Neural cell (in vitro differentiated cells): ENCODE data around the gene TGFBRAP1. TPM values are rescaled to one million over a fixed set of nuclear protein-coding genes. Genes with fewer than 3 reads are reported as not detected.

Experiments used
- H2AFZ ChIP-seq: fragments of 200-600, 300-800 bp; sonication (generic), shearing (Covaris generic); 2 replicates; pipeline ENCODE4 v1.6.0; 2014; ENCODE audit warnings: low read depth, mild to moderate bottlenecking, antibody characterized with exemption, low read length, moderate library complexity
- H3F3A ChIP-seq: fragments of 200-600 bp; shearing (Covaris generic); 2 replicates; pipeline ENCODE4 v1.6.1; 2016; ENCODE audit warnings: mild to moderate bottlenecking, moderate library complexity, mixed read lengths, antibody characterized with exemption, low read length; ENCODE audit not compliant: insufficient read depth, poor library complexity, severe bottlenecking
- H3K27ac ChIP-seq: fragments of 200-600, 300-800 bp; sonication (generic), shearing (Covaris generic); 2 replicates; pipeline ENCODE4 v1.5.1; 2014; ENCODE audit warnings: mild to moderate bottlenecking, low read length, moderate library complexity
- H3K27me3 ChIP-seq: fragments of 300-800, 200-600 bp; sonication (generic), shearing (Covaris generic); 2 replicates; pipeline ENCODE4 v1.6.0; 2014; ENCODE audit warnings: mild to moderate bottlenecking, low read depth, low read length, moderate library complexity; ENCODE audit not compliant: insufficient read depth
- H3K36me3 ChIP-seq: fragments of 300-800, 200-600 bp; sonication (generic), shearing (Covaris generic); 2 replicates; pipeline ENCODE4 v1.5.1; 2014; ENCODE audit warnings: mild to moderate bottlenecking, antibody characterized with exemption, low read length, moderate library complexity; ENCODE audit not compliant: insufficient read depth
- H3K4me2 ChIP-seq: fragments of 300-800, 200-600 bp; sonication (generic), shearing (Covaris generic); 2 replicates; pipeline ENCODE4 v1.6.0; 2014; ENCODE audit warnings: mild to moderate bottlenecking, low read length
- H3K4me3 ChIP-seq: fragments of 300-800, 200-600 bp; sonication (generic), shearing (Covaris generic); 2 replicates; pipeline ENCODE4 v1.5.1; 2014; ENCODE audit warnings: mild to moderate bottlenecking, low read length, moderate library complexity
- H3K79me2 ChIP-seq: fragments of 200-600 bp; shearing (Covaris generic); replicated peaks from 2 replicates; pipeline ENCODE4 v1.6.0; 2014; ENCODE audit warnings: mild to moderate bottlenecking, low read length, moderate library complexity; ENCODE audit not compliant: insufficient read depth
- H3K9ac ChIP-seq: fragments of 300-800, 200-600 bp; sonication (generic), shearing (Covaris generic); 2 replicates; pipeline ENCODE4 v1.6.1; 2016; ENCODE audit warnings: mild to moderate bottlenecking, low read length, mixed read lengths
- H3K9me2 ChIP-seq: fragments of 200-600 bp; shearing (Covaris generic); 2 replicates; pipeline ENCODE4 v1.6.1; 2016; ENCODE audit warnings: mild to moderate bottlenecking, low read length, mixed read lengths; ENCODE audit not compliant: insufficient read depth
- H3K9me3 ChIP-seq: fragments of 200-600, 300-800 bp; sonication (generic), shearing (Covaris generic); 2 replicates; pipeline ENCODE4 v1.6.1; 2016; ENCODE audit warnings: mild to moderate bottlenecking, mixed run types, low read length, moderate library complexity, mixed read lengths
- H4K20me1 ChIP-seq: fragments of 200-600 bp; shearing (Covaris generic); 2 replicates; pipeline ENCODE4 v1.6.1; 2016; ENCODE audit warnings: mild to moderate bottlenecking, mixed run types; ENCODE audit not compliant: insufficient read depth
- EP300 ChIP-seq: fragments of 450-650 bp; conservative IDR thresholded peaks from 2 replicates; pipeline ENCODE4 v1.6.1; 2014; ENCODE audit warnings: antibody characterized with exemption, mild to moderate bottlenecking, moderate library complexity; ENCODE audit not compliant: poor library complexity, severe bottlenecking
- EZH2 ChIP-seq: fragments of 200-600, 300-800 bp; shearing (Covaris generic), sonication (generic); IDR thresholded peaks from 2 replicates; pipeline ENCODE4 v1.6.1; 2014; ENCODE audit warnings: antibody characterized with exemption, low read length, borderline replicate concordance, mild to moderate bottlenecking; ENCODE audit not compliant: insufficient read depth, poor library complexity, severe bottlenecking
- MXI1 ChIP-seq: fragments of 450-650 bp; conservative IDR thresholded peaks from 2 replicates; pipeline ENCODE4 v1.6.1; 2014; ENCODE audit warnings: antibody characterized with exemption, mild to moderate bottlenecking; ENCODE audit not compliant: poor library complexity, severe bottlenecking
- POLR2AphosphoS5 ChIP-seq: IDR thresholded peaks from 2 replicates; pipeline ENCODE4 v1.6.1; 2012
- RAD21 ChIP-seq: fragments of 450-650 bp; conservative IDR thresholded peaks from 2 replicates; pipeline ENCODE4 v1.6.1; 2014; ENCODE audit warnings: antibody characterized with exemption, mild to moderate bottlenecking, moderate library complexity
- REST ChIP-seq: IDR thresholded peaks from 2 replicates; pipeline ENCODE4 v1.6.1; 2012; ENCODE audit warnings: borderline replicate concordance
- SMC3 ChIP-seq: fragments of 450-650 bp; conservative IDR thresholded peaks from 2 replicates; pipeline ENCODE4 v1.6.1; 2014; ENCODE audit warnings: antibody characterized with exemption, mild to moderate bottlenecking, moderate library complexity; ENCODE audit not compliant: poor library complexity
- TAF1 ChIP-seq: IDR thresholded peaks from 2 replicates; pipeline ENCODE4 v1.6.1; 2012; ENCODE audit warnings: low read depth
- polyA plus RNA-seq: library from polyadenylated mRNA; depleted of rRNA; stranded (reverse); fragments of >200 nt; gene quantifications from 2 replicates; pipeline ENCODE4 v1.2.3, GENCODE V29; 2014
- TF ChIP-seq, protein P1 (sequence below): fragments of 450-650 bp; IDR thresholded peaks from 2 replicates; pipeline ENCODE4 v1.5.1; 2014; ENCODE audit warnings: antibody characterized with exemption, mild to moderate bottlenecking, moderate library complexity; ENCODE audit not compliant: poor library complexity, severe bottlenecking

Gene TGFBRAP1
- polyA plus RNA-seq, 1 donor from 2014 or later, result 13.9 TPM

- Histone ChIP-seq H3K27me3 (no peaks in the 10 kb centered on the region), H3K9ac (no peak overlapping the region), H3K27ac (no peak overlapping the region), H4K20me1 (no peaks in the 10 kb centered on the region), H2AFZ (no peak overlapping the region), H3K9me3 (no peaks in the 10 kb centered on the region), H3F3A (no peaks in the 10 kb centered on the region), H3K36me3 (peaks cover 8% of the 10 kb centered on the region), H3K4me3 (no peak overlapping the region), H3K4me2 (no peak overlapping the region), H3K9me2 (no peaks in the 10 kb centered on the region), H3K79me2 (no peaks in the 10 kb centered on the region)
- TF ChIP-seq RAD21 (no peak), EP300 (no peak)
These were observed 38.4 kb downstream of the TGFBRAP1 start for GRCh38 chr2:105290981-105291660.

DNA sequence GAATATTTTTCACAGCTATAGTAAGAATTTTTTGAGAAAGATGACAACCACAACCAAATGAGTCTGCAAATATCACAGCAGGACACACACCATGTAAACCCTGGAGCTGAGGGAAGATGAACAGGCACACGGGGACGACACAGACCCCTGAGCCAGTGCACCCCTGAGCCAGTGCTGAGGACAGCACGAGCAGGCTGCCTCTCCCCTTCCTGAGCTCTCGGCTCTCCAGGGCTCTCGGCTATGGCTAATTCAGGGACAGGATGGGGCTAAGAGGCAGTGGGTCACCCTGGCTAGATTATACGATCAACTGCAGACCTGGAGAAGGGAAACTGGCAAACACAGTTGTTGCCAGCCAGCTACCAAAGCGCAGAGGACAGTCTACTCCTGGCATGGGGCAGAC lies 41.4 kb downstream of the TGFBRAP1 start:
- Histone ChIP-seq H3K9me3 (no peaks in the 10 kb centered on the region), H2AFZ (no peak overlapping the region), H3K79me2 (no peaks in the 10 kb centered on the region), H3K4me2 (no peak overlapping the region), H3K4me3 (no peak overlapping the region), H3K9ac (no peak overlapping the region), H3K27ac (no peak overlapping the region), H3F3A (no peaks in the 10 kb centered on the region), H3K27me3 (no peaks in the 10 kb centered on the region), H4K20me1 (no peaks in the 10 kb centered on the region), H3K9me2 (no peaks in the 10 kb centered on the region), H3K36me3 (peaks cover 8% of the 10 kb centered on the region)
- TF ChIP-seq SMC3 (no peak), MXI1 (no peak), EP300 (no peak), TAF1 (no peak), REST (no peak), POLR2AphosphoS5 (no peak), RAD21 (no peak), EZH2 (no peak)
- TF ChIP-seq, protein P1, sequence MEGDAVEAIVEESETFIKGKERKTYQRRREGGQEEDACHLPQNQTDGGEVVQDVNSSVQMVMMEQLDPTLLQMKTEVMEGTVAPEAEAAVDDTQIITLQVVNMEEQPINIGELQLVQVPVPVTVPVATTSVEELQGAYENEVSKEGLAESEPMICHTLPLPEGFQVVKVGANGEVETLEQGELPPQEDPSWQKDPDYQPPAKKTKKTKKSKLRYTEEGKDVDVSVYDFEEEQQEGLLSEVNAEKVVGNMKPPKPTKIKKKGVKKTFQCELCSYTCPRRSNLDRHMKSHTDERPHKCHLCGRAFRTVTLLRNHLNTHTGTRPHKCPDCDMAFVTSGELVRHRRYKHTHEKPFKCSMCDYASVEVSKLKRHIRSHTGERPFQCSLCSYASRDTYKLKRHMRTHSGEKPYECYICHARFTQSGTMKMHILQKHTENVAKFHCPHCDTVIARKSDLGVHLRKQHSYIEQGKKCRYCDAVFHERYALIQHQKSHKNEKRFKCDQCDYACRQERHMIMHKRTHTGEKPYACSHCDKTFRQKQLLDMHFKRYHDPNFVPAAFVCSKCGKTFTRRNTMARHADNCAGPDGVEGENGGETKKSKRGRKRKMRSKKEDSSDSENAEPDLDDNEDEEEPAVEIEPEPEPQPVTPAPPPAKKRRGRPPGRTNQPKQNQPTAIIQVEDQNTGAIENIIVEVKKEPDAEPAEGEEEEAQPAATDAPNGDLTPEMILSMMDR, result no peak
